Panc1 (cell line): Measurements from ENCODE around the gene PTPRE. TPM values are rescaled to one million over a fixed set of nuclear protein-coding genes. Genes with fewer than 3 reads are reported as not detected.

Experiments used
- ATAC-seq: fragments of 200-7000 bp; cut with Tn5 transposase; 2 replicates; pipeline ENCODE4 v1.9.1; 2020; ENCODE audit warnings: mild to moderate bottlenecking, moderate library complexity
- BruUV-seq: library from RNA; stranded (reverse); fragments of 400-500 nt; replicated peaks from 2 replicates; lab custom pipeline; 2021; lab: Mats Ljungman, UMichigan
- CTCF ChIA-PET: fragments of 300-600 bp; sonication (Branson Sonifier 250); formaldehyde crosslinking; loops from one replicate; lab custom pipeline; 2022; ENCODE audit warnings: antibody characterized with exemption; lab: Charles Lee
- POLR2A ChIA-PET: fragments of 300-600 bp; sonication (Branson Sonifier 250); formaldehyde crosslinking; loops from one replicate; lab custom pipeline; 2022; ENCODE audit warnings: antibody characterized with exemption; lab: Charles Lee
- DNase-seq: peaks from one replicate; pipeline ENCODE4 v3.0.0-alpha.2; 2010; ENCODE audit warnings: low read depth, low spot score
- H3K27ac ChIP-seq: 2 replicates; pipeline ENCODE4 v1.5.1; 2011; ENCODE audit warnings: mild to moderate bottlenecking, low read length, inconsistent platforms
- H3K27me3 ChIP-seq: fragments of 200-500 bp; sonication (Bioruptor generic); 2 replicates; pipeline ENCODE4 v1.6.0; 2014; ENCODE audit warnings: low read length, inconsistent platforms; ENCODE audit not compliant: control insufficient read depth, insufficient read depth
- H3K36me3 ChIP-seq: fragments of 200-500 bp; sonication (Bioruptor generic); 2 replicates; pipeline ENCODE4 v1.5.1; 2014; ENCODE audit warnings: inconsistent platforms, mild to moderate bottlenecking, low read length, moderate library complexity; ENCODE audit not compliant: control insufficient read depth, insufficient read depth
- H3K4me1 ChIP-seq: 2 replicates; pipeline ENCODE4 v1.5.1; 2011; ENCODE audit warnings: inconsistent platforms, mild to moderate bottlenecking, low read length, moderate library complexity; ENCODE audit not compliant: control insufficient read depth, insufficient read depth
- H3K4me3 ChIP-seq, 2 experiments: 2 replicates each; pipeline ENCODE4 v1.5.1; 2011 to 2012; ENCODE audit warnings: low read depth in 2 of 2, low read length in 2 of 2, mild to moderate bottlenecking in 2 of 2, inconsistent platforms in 1 of 2, moderate library complexity in 1 of 2
- H3K9me3 ChIP-seq: fragments of 200-500 bp; sonication (Bioruptor generic); 2 replicates; pipeline ENCODE4 v1.5.1; 2014; ENCODE audit warnings: low read depth, mild to moderate bottlenecking, inconsistent platforms, low read length, moderate library complexity; ENCODE audit not compliant: control insufficient read depth, insufficient read depth
- POLR2AphosphoS5 ChIP-seq: IDR thresholded peaks from 2 replicates; pipeline ENCODE4 v1.6.1; 2012; ENCODE audit warnings: mild to moderate bottlenecking, low read depth, low read length, moderate library complexity
- SIN3A ChIP-seq: IDR thresholded peaks from 2 replicates; pipeline ENCODE4 v1.6.1; 2012; ENCODE audit warnings: low read depth, mild to moderate bottlenecking, low read length, moderate library complexity, borderline replicate concordance; ENCODE audit not compliant: insufficient read depth
- TCF7L2 ChIP-seq: IDR thresholded peaks from 2 replicates; pipeline ENCODE4 v1.6.1; 2011; ENCODE audit warnings: mild to moderate bottlenecking, low read depth, low read length, inconsistent platforms
- in situ Hi-C: cut with HindIII; loops from 2 replicates; pipeline ENCODE4 v1.10.0; 2016; ENCODE audit warnings: low sequenced_read_pairs, low pct_unique_long_range_greater_than_20kb
- intact Hi-C: fragments of 100-400 bp; cut with micrococcal nuclease; formaldehyde crosslinking; loops from one replicate; pipeline ENCODE4 v1.10.0; 2022; ENCODE audit not compliant: unreplicated experiment
- total RNA-seq: library from RNA; stranded (reverse); gene quantifications from one replicate; pipeline ENCODE4 v1.2.1, GENCODE V29; 2021; ENCODE audit not compliant: unreplicated experiment
- TF ChIP-seq, protein P1 (sequence below), 2 experiments: IDR thresholded peaks; 2 replicates each; pipeline ENCODE4 v1.6.1; 2011 to 2012; ENCODE audit warnings: low read depth in 2 of 2, control low read depth in 1 of 2, low read length in 1 of 2, mild to moderate bottlenecking in 1 of 2, moderate library complexity in 1 of 2; ENCODE audit not compliant: insufficient read depth in 1 of 2
- TF ChIP-seq, protein P2 (sequence below): fragments of 450-650 bp; IDR thresholded peaks from 2 replicates; pipeline ENCODE4 v1.5.1; 2017; ENCODE audit warnings: mild to moderate bottlenecking

Gene PTPRE
- total RNA-seq, 1 experiment from 2014 or later: 0.44 TPM

DNA sequence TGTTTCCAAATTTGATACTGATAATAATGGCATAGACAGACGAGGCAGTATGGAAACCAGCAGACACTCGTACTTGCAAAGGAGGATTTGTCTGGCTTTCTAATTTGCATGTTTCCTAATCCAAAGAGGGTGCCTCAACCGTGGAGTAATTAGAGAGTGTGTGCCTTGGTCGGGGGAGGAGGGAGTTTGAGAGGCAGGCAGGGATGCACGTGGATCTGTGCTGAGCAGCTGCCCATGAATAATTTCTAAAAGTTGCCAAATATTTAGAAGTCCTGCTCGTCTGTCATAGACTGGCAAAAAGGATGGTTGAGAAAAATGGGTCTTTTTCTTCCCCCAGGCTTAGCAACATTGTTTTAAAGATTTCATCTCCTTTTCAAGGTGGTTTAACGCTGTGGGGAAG, 69.4 kb downstream of the PTPRE start:
- peaks cover 2% of the 10 kb centered on the region; the same call in 1 of the 2 replicates for H3K27me3 ChIP-seq
- no TSS peak for BruUV-seq
- H3K4me3 ChIP-seq: no peak overlapping the region
- in situ Hi-C loops (no loop called here), intact Hi-C loops (no loop called here)
- DNase-seq (no peak), ATAC-seq (no peak)
- CTCF ChIA-PET: no interaction called here
- TF ChIP-seq POLR2AphosphoS5 (no peak), TCF7L2 (no peak), SIN3A (no peak)
- TF ChIP-seq, protein P1, sequence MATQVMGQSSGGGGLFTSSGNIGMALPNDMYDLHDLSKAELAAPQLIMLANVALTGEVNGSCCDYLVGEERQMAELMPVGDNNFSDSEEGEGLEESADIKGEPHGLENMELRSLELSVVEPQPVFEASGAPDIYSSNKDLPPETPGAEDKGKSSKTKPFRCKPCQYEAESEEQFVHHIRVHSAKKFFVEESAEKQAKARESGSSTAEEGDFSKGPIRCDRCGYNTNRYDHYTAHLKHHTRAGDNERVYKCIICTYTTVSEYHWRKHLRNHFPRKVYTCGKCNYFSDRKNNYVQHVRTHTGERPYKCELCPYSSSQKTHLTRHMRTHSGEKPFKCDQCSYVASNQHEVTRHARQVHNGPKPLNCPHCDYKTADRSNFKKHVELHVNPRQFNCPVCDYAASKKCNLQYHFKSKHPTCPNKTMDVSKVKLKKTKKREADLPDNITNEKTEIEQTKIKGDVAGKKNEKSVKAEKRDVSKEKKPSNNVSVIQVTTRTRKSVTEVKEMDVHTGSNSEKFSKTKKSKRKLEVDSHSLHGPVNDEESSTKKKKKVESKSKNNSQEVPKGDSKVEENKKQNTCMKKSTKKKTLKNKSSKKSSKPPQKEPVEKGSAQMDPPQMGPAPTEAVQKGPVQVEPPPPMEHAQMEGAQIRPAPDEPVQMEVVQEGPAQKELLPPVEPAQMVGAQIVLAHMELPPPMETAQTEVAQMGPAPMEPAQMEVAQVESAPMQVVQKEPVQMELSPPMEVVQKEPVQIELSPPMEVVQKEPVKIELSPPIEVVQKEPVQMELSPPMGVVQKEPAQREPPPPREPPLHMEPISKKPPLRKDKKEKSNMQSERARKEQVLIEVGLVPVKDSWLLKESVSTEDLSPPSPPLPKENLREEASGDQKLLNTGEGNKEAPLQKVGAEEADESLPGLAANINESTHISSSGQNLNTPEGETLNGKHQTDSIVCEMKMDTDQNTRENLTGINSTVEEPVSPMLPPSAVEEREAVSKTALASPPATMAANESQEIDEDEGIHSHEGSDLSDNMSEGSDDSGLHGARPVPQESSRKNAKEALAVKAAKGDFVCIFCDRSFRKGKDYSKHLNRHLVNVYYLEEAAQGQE (IDR thresholded peaks at IDR 0.05; ENCODE audit: insufficient read depth in 1 of 2, low read depth in 2 of 2, low read length in 1 of 2): no peak
- TF ChIP-seq, protein P2, sequence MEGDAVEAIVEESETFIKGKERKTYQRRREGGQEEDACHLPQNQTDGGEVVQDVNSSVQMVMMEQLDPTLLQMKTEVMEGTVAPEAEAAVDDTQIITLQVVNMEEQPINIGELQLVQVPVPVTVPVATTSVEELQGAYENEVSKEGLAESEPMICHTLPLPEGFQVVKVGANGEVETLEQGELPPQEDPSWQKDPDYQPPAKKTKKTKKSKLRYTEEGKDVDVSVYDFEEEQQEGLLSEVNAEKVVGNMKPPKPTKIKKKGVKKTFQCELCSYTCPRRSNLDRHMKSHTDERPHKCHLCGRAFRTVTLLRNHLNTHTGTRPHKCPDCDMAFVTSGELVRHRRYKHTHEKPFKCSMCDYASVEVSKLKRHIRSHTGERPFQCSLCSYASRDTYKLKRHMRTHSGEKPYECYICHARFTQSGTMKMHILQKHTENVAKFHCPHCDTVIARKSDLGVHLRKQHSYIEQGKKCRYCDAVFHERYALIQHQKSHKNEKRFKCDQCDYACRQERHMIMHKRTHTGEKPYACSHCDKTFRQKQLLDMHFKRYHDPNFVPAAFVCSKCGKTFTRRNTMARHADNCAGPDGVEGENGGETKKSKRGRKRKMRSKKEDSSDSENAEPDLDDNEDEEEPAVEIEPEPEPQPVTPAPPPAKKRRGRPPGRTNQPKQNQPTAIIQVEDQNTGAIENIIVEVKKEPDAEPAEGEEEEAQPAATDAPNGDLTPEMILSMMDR: no peak
- POLR2A ChIA-PET: no interaction called here
- no peak overlapping the region for H3K27ac ChIP-seq
- no peaks in the 10 kb centered on the region for H3K4me1 ChIP-seq
- H3K36me3 ChIP-seq: no peaks in the 10 kb centered on the region
- H3K9me3 ChIP-seq: no peaks in the 10 kb centered on the region

DNA sequence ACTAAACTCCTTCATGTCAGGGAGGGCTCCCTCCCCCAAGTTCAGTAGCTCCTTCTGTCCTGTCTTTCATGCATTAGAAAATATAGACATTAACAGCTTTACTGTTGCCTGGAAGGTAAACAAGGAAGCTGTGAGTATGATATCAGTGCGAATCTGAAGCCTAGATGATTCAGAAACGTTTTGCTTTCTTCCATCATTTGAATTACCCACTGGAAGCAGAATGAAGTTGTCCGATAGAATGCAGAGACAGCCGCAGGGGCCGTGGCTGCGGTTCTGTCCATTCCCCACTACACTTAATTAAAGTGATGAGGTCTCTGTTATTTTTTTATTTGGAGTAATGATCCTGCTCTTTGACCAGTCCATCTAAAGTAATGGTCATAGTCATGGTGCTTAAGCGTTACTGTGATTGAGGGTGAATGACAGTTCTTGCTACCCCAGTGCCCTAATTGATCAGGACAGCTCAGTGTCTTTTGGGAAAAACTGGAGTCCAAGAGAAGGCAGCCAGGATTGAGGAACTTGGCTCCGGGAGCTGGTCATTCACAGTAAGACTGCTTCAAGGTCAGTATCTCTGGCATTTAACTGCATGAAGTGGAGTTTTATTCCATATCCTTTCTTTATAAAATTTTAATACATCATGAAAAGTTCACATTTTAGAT, 69.9 kb downstream of the PTPRE start:
- BruUV-seq: no TSS peak
- POLR2A ChIA-PET: no interaction called here

More for the DNA sequence above, 69.9 kb downstream of the PTPRE start:
- in situ Hi-C loops (no loop called here), intact Hi-C loops (no loop called here)
- CTCF ChIA-PET: no interaction called here
- H3K27me3 ChIP-seq: peaks cover 2% of the 10 kb centered on the region; the same call in 1 of the 2 replicates
- no peaks in the 10 kb centered on the region for H3K9me3 ChIP-seq
- no peak overlapping the region for H3K4me3 ChIP-seq
- no peak overlapping the region for H3K27ac ChIP-seq
- DNase-seq (no peak), ATAC-seq (no peak)
- TF ChIP-seq TCF7L2 (no peak), POLR2AphosphoS5 (no peak), SIN3A (no peak)
- TF ChIP-seq, protein P1 (IDR thresholded peaks at IDR 0.05; ENCODE audit: insufficient read depth in 1 of 2, low read depth in 2 of 2, low read length in 1 of 2): no peak
- TF ChIP-seq, protein P2: no peak
- no peaks in the 10 kb centered on the region for H3K4me1 ChIP-seq
- H3K36me3 ChIP-seq: no peaks in the 10 kb centered on the region
